Measurements from ENCODE around the gene ZFP3.
"Not testable (repeated sequence)": the region's sequence is repeated elsewhere in the genome, so short reads cannot be mapped to it uniquely, and the experiment has no call there.

The ZFP3 gene

GRCh38 chr17:5131146-5131715, 53.0 kb downstream of the ZFP3 start:
- no peak for TF ChIP-seq CTCF (conservative IDR thresholded peaks at IDR 0.05)
- no peak overlapping the region for H3K27ac ChIP-seq

GRCh38 chr17:5131799-5132502, 53.7 kb downstream of the ZFP3 start:
- H3K27ac ChIP-seq: not testable (repeated sequence)

DNA sequence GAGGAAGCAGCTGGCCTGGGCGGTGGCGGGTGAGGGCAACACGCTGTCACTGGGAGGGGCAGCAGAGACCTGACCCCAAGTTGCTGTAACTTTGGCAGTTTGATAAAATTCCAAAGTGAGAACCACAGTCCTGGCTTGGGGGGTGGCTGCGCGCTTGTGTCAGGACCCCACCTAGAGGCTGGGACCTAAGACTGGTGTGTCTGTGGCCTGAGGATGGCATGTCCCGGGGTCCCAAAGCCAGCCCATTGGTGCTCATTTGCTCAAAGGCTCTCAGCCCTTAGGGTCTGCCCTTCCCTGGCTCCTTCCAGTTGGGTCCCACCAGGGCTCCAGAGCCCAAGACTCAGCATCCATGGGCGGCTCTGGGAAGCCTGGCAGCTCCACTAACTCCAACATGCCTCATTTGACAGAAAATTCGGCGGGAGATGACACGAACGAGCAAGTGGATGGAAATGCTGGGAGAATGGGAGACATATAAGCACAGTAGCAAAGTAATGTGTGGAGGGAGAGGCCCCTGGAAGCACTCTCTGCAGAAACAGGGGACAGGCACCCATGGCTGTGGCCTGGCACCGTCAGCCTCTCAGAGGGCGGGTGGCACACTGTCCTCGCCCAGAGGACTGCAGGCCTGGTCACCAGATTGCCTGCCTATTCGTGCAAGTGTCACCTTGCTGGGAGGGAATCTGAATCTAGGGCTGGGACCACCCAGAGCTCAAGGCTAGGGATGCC, 54.4 kb downstream of the ZFP3 start:
- H3K27ac ChIP-seq: not testable (repeated sequence)

GRCh38 chr17:5133311-5133710, 55.0 kb downstream of the ZFP3 start:
- TF ChIP-seq CTCF (conservative IDR thresholded peaks at IDR 0.05): no peak
- no peak overlapping the region for H3K27ac ChIP-seq

- H3K27ac ChIP-seq: not testable (repeated sequence)
Observed at GRCh38 chr17:5133961-5134360, 55.7 kb downstream of the ZFP3 start.

DNA sequence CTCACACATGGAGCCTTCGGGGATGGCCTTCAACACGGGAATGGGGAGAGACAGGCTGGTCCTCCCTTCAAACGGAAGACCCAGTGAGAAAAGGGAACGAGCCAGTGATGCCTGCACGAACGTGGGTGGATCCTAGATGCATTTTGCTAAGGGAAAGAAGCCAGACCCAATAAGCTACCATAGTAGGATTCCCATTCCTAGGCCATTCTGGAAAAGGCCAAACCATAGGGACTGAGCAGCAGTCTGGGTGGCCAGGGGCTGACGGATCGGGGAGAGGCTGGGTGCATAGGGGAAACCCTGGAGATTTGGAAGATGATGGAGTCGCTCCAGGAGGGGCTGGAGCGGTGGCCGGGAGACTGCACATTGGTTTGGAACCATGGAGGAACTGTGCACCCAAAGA, 56.3 kb downstream of the ZFP3 start:
- not testable (repeated sequence) for H3K27ac ChIP-seq

- H3K27ac ChIP-seq: not testable (repeated sequence)
Observed at GRCh38 chr17:5135131-5135712, 57.0 kb downstream of the ZFP3 start.

DNA sequence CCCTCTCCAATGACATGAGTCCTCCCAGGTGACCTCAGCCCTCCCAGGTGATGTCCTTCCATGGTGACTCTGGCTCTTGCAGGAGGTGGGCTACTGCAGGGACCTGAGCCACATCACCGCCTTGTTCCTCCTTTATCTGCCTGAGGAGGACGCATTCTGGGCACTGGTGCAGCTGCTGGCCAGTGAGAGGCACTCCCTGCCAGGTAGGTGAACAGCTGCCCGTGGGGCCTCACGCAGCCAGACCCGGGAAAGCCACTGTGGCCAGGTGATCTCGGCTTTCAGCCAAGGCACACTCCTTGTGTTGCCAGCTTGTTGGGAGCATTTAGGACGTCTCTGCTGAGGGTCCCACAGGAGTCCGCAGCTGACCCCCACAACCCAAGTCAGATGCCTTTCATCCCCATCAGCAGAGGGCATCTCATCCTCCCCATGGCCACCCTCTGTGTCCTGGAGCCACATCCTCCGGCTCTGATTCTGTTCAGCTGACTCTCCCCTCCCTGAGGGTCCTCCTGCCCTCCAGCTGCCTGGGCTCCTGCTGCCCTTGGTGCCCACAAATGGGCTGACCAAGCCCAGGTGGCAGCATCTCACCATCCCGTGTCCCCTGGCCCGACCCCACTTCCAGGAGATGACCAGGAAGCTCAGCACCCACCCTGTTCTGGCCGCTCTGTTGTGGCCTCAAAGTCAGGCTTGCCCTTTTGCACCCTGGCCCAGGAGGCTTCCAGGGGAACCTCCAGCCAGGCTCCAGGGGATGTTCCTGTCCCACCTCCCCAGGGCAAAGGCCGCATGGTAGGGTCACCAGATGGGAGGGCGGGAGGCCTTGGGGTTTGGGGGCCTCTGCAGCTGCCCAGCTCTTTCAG, 57.7 kb downstream of the ZFP3 start:
- TF ChIP-seq CTCF (conservative IDR thresholded peaks at IDR 0.05): no peak
- no peak overlapping the region for H3K27ac ChIP-seq

DNA sequence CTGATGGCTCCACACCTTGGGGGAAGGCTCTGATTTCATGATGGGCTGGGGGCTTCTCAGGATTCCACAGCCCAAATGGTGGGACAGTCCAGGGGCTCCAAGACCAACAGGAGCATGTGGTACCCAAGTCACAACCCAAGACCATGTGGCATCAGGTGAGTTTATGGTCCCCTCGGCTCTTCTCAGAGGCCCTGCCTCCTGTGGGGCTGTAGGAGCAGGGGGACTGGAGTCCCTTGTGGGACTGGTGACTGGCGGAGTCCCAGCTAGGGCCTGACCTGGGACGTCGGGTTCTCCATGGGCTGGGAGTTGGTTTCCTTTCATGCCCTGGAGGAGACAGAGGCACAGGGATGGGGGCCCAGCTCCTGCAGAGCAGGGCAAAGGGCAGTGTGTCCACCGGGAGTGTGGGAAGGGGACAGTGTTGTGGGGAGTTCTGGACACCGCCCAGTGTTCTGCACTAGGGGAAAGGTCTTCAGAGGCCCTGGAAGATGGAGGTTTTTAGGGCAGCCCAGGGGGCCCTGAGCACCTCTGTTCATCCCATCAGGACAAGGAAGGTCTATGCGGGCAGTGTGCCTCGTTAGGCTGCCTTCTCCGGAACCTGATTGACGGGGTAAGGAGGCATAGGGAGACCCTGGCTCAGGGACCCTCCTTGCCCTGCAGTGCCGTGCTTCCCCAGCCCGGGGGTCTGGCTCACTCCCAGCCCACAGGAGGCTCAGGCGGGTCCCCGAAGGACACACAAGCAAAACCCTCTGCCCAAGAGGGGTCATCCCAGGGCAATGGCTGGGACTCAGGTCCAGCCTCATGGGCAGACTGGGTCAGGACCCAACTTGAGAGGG, 58.5 kb downstream of the ZFP3 start:
- H3K27ac ChIP-seq: not testable (repeated sequence)

GRCh38 chr17:5137511-5138197, 59.4 kb downstream of the ZFP3 start:
- not testable (repeated sequence) for H3K27ac ChIP-seq

GRCh38 chr17:5138198-5138544, 59.9 kb downstream of the ZFP3 start:
- not testable (repeated sequence) for H3K27ac ChIP-seq
